GM23248 (cell line): ENCODE measurements around the gene SLC1A2. TPM values are rescaled to one million over a fixed set of nuclear protein-coding genes. Genes with fewer than 3 reads are reported as not detected.

ENCODE experiments used
- DNase-seq: peaks from one replicate; pipeline ENCODE4 v3.0.0-alpha.2; 2015
- H2AFZ ChIP-seq: fragments of 200-600 bp; sonication (generic); 2 replicates; pipeline ENCODE4 v1.6.1; 2016; ENCODE audit warnings: antibody characterized with exemption
- H3F3A ChIP-seq: fragments of 200-600 bp; sonication (generic); 2 replicates; pipeline ENCODE4 v1.6.1; 2016; ENCODE audit warnings: mild to moderate bottlenecking, antibody characterized with exemption, mixed run types; ENCODE audit not compliant: insufficient read depth
- H3K27ac ChIP-seq: fragments of 200-600 bp; sonication (generic); 2 replicates; pipeline ENCODE4 v1.5.1; 2016; ENCODE audit warnings: mild to moderate bottlenecking
- H3K27me3 ChIP-seq: fragments of 200-600 bp; sonication (generic); replicated peaks from 2 replicates; pipeline ENCODE4 v1.6.1; 2016; ENCODE audit warnings: mild to moderate bottlenecking; ENCODE audit not compliant: insufficient read depth
- H3K36me3 ChIP-seq: fragments of 200-600 bp; sonication (generic); 2 replicates; pipeline ENCODE4 v1.6.1; 2016; ENCODE audit warnings: low read depth, mild to moderate bottlenecking
- H3K4me1 ChIP-seq: fragments of 200-600 bp; sonication (generic); 2 replicates; pipeline ENCODE4 v1.6.1; 2016; ENCODE audit warnings: mild to moderate bottlenecking; ENCODE audit not compliant: insufficient read depth
- H3K4me2 ChIP-seq: fragments of 200-600 bp; sonication (generic); one replicate; pipeline ENCODE4 v1.6.1; 2016; ENCODE audit warnings: mild to moderate bottlenecking; ENCODE audit not compliant: unreplicated experiment
- H3K4me3 ChIP-seq: fragments of 200-600 bp; sonication (generic); 2 replicates; pipeline ENCODE4 v1.5.1; 2016; ENCODE audit warnings: mild to moderate bottlenecking
- H3K79me2 ChIP-seq: fragments of 200-600 bp; sonication (generic); 2 replicates; pipeline ENCODE4 v1.6.1; 2016; ENCODE audit warnings: mild to moderate bottlenecking; ENCODE audit not compliant: insufficient read depth
- H3K9ac ChIP-seq: fragments of 200-600 bp; sonication (generic); 2 replicates; pipeline ENCODE4 v1.6.1; 2016; ENCODE audit warnings: mild to moderate bottlenecking
- H3K9me2 ChIP-seq: fragments of 200-600 bp; sonication (generic); 2 replicates; pipeline ENCODE4 v1.6.1; 2016; ENCODE audit warnings: mixed run types, mild to moderate bottlenecking, moderate library complexity; ENCODE audit not compliant: insufficient read depth
- H3K9me3 ChIP-seq: fragments of 200-600 bp; sonication (generic); one replicate; pipeline ENCODE4 v1.6.1; 2017; ENCODE audit warnings: low read depth
- H4K20me1 ChIP-seq: fragments of 200-600 bp; sonication (generic); 2 replicates; pipeline ENCODE4 v1.6.0; 2016; ENCODE audit not compliant: insufficient read depth
- EZH2 ChIP-seq: fragments of 200-600 bp; sonication (generic); IDR thresholded peaks from 2 replicates; pipeline ENCODE4 v1.6.1; 2018; ENCODE audit warnings: antibody characterized with exemption, mild to moderate bottlenecking; ENCODE audit not compliant: insufficient read depth, poor library complexity, severe bottlenecking
- EZH2phosphoT487 ChIP-seq: fragments of 200-600 bp; sonication (generic); IDR thresholded peaks from 2 replicates; pipeline ENCODE4 v1.6.1; 2018; ENCODE audit warnings: antibody characterized with exemption, moderate library complexity, mild to moderate bottlenecking, low read depth; ENCODE audit not compliant: insufficient read depth
- WGBS, 2 experiments: methylation state at CpG; one replicate each; pipeline ENCODE4 v1.1.6; 2015 to 2017; ENCODE audit warnings: low lambda C conversion rate in 2 of 2, low coverage in 1 of 2; ENCODE audit errors: missing lambda C conversion rate in 2 of 2; 5-methylcytosine and 5-hydroxymethylcytosine counted together
- in situ Hi-C: fragments of 300-500 bp; cut with MboI; formaldehyde crosslinking; loops from 2 replicates; pipeline ENCODE4 v1.15.0; 2020
- polyA plus RNA-seq: library from polyadenylated mRNA; unstranded; fragments of >200 nt; fragmentation: Nextera tagmentation; extraction: Ambion mirVana; gene quantifications from 2 replicates; pipeline ENCODE4 v1.2.1, GENCODE V29; 2016
- total RNA-seq: library from RNA; depleted of rRNA; stranded (reverse); fragments of >200 nt; shearing (Covaris generic); gene quantifications from 2 replicates; pipeline ENCODE4 v1.2.3, GENCODE V29; 2014

Gene SLC1A2
- total and polyA plus RNA-seq, 2 experiments from 2014 or later = 0.88 to 1.2 TPM

DNA sequence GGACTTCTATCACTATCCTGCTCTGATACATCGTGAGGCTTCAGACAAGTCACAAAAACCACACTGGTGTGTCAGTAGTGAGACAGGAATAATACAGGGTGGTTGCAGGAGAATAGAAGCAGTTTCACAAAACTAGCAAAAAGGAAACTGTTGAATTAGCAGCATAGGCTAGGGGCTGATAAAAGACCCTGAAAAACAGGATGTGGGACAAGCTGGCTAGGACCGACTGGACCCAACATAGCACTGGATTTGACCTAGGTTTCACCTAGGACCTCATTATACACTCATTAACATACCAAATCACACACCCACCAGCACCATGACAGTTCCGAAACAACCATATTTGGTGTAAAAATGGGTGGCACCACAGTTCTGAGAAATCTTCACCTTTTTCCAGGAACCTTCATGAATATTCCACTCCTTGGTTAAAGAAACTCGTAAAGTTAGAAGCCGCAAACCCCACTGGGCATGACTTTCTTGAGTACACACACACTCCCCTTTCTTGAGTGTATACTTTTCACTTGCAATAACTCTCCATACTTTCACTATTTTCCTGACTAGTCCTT, 76.2 kb downstream of the SLC1A2 start:
- Histone ChIP-seq H3K27ac (no peak overlapping the region), H3K4me3 (no peak overlapping the region), H3K4me2 (no peak overlapping the region), H3K4me1 (peaks cover 22% of the 10 kb centered on the region), H3K36me3 (no peaks in the 10 kb centered on the region), H3K79me2 (no peaks in the 10 kb centered on the region), H2AFZ (no peak overlapping the region), H3K9me2 (no peaks in the 10 kb centered on the region), H3K9ac (no peak overlapping the region), H4K20me1 (no peaks in the 10 kb centered on the region), H3F3A (peaks cover 25% of the 10 kb centered on the region), H3K27me3 (no peaks in the 10 kb centered on the region), H3K9me3 (no peaks in the 10 kb centered on the region)
- no peak for DNase-seq
- in situ Hi-C loops = no loop called here
- WGBS, 2 experiments = 94 to 97% methylated on average over 5 of the region's 5 CpGs
- TF ChIP-seq EZH2phosphoT487 (no peak), EZH2 (no peak)

DNA sequence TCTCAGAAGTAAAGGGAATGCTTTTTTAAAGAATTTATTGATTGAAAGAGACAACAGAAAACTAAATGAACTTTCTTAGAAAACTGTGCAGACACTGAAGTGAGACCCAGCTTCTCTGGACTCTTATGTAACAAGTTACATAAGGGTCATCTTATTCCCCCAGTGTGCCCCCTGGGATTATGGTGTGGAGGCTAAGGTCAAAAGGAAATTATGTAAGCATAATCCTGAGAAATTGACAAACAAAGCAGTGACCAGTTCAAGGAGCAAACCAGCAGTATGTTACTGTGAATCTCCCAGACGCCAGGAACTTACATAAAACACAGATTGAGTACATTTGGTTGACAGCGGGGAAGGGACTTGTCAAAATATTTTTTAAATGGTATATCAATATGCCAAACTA, 78.6 kb downstream of the SLC1A2 start:
- Histone ChIP-seq H3K9me3 (no peaks in the 10 kb centered on the region), H3K4me1 (peaks cover 26% of the 10 kb centered on the region), H3K4me3 (no peak overlapping the region), H3K27me3 (no peaks in the 10 kb centered on the region), H3K9me2 (no peaks in the 10 kb centered on the region), H3F3A (peaks cover 30% of the 10 kb centered on the region), H3K4me2 (no peak overlapping the region), H3K36me3 (no peaks in the 10 kb centered on the region), H3K27ac (no peak overlapping the region), H3K79me2 (no peaks in the 10 kb centered on the region), H3K9ac (no peak overlapping the region), H2AFZ (no peak overlapping the region), H4K20me1 (no peaks in the 10 kb centered on the region)
- in situ Hi-C loops = no loop called here
- DNase-seq = no peak
- WGBS, 2 experiments = 93 to 98% methylated on average over 2 of the region's 2 CpGs
- TF ChIP-seq EZH2phosphoT487 = no peak

DNA sequence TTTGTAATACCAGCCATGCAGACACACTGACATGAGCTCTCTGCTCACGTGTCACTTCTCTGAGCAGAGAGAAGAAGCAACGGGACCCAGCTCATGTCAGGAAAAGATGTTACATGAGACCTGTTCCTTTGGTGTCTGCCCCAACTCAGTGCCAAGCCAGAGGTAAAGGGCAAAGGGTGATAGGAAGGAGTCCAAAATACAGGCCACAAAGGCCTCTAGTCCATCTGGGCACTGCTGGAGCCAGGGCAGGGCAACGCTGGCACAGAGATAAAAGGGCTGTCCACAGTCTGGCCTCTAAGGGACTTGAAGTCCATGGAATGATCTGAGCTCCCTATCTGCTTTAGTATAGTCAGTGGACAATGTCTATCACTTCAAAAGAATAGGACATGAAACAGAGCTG, 79.3 kb downstream of the SLC1A2 start:
- TF ChIP-seq EZH2phosphoT487 (no peak), EZH2 (no peak)
- Histone ChIP-seq H3K4me1 (peaks cover 31% of the 10 kb centered on the region), H3K9me3 (no peaks in the 10 kb centered on the region), H3K9me2 (no peaks in the 10 kb centered on the region), H3K27ac (no peak overlapping the region), H4K20me1 (no peaks in the 10 kb centered on the region), H2AFZ (no peak overlapping the region), H3K79me2 (no peaks in the 10 kb centered on the region), H3K4me2 (no peak overlapping the region), H3K4me3 (no peak overlapping the region), H3F3A (peaks cover 36% of the 10 kb centered on the region), H3K9ac (no peak overlapping the region), H3K27me3 (no peaks in the 10 kb centered on the region), H3K36me3 (no peaks in the 10 kb centered on the region)
- in situ Hi-C loops = no loop called here
- WGBS, 2 experiments = 71 to 74% methylated on average over 3 of the region's 3 CpGs
- DNase-seq = no peak

DNA sequence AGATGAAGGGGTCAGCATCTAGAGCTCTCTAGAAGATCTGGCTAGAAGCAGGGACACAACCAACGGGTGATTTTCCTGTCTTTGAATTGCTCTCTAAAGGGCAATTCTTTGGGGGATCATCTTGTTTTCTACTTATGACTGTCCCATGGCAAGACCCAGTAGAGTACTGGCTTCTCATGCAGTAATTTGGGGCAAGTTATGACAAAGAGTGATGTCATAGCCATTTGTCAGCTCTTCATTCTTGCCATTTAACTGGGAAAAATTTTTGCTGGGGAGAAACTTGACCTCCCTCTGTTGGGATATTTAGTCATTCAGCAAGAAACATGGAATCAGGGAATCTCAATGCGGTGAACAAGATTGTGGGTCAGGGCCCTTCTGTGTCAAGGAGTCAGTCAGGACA, 80.4 kb downstream of the SLC1A2 start:
- peaks cover 34% of the 10 kb centered on the region for H3K4me1 ChIP-seq
- in situ Hi-C loops = no loop called here
- H3F3A ChIP-seq = peaks cover 43% of the 10 kb centered on the region
- WGBS, 2 experiments = 72 to 81% methylated on average over 2 of the region's 2 CpGs
- H3K36me3 ChIP-seq = no peaks in the 10 kb centered on the region
- DNase-seq = peak; percentile 29
- no peak overlapping the region for H3K27ac ChIP-seq
- TF ChIP-seq EZH2phosphoT487 (no peak), EZH2 (no peak)
- H3K4me3 ChIP-seq = no peak overlapping the region
- H3K9ac ChIP-seq = no peak overlapping the region
- H3K27me3 ChIP-seq = no peaks in the 10 kb centered on the region
- H3K9me2 ChIP-seq = no peaks in the 10 kb centered on the region
- H3K4me2 ChIP-seq = no peak overlapping the region
- H4K20me1 ChIP-seq = no peaks in the 10 kb centered on the region
- no peaks in the 10 kb centered on the region for H3K79me2 ChIP-seq
- no peaks in the 10 kb centered on the region for H3K9me3 ChIP-seq
- H2AFZ ChIP-seq = no peak overlapping the region

DNA sequence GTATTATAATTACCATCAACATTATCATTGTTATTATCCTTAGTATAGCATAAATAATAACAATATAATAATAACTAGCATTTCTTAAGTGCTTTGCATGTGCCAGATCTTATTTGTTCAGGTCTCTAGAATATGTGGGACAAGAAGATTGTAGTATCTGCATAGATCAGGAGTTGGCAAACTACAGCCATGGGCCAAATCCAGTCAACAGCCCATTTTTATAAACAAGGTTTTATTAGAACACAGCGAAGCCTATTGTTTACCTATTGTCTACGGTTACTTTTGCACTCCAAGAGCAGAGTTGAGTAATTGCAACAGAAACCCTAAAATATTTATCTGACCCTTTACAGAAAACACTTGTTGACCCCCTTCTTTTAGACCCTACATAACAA, 81.4 kb downstream of the SLC1A2 start:
- Histone ChIP-seq H3K27me3 (no peaks in the 10 kb centered on the region), H3K4me2 (no peak overlapping the region), H3F3A (peaks cover 43% of the 10 kb centered on the region), H4K20me1 (no peaks in the 10 kb centered on the region), H3K79me2 (no peaks in the 10 kb centered on the region), H3K27ac (peak overlapping the region; percentile 98), H3K36me3 (no peaks in the 10 kb centered on the region), H2AFZ (no peak overlapping the region), H3K9me2 (no peaks in the 10 kb centered on the region), H3K4me3 (no peak overlapping the region), H3K9me3 (no peaks in the 10 kb centered on the region), H3K9ac (0 out of 2 replicates have a peak overlapping the region, but pooled peaks have one; percentile 76), H3K4me1 (peaks cover 34% of the 10 kb centered on the region)
- DNase-seq = no peak
- 79% methylated on average over 2 of the region's 2 CpGs for WGBS, 2 experiments
- TF ChIP-seq EZH2 = no peak
- no peak for TF ChIP-seq EZH2phosphoT487
- in situ Hi-C loops = no loop called here
